Measurements from ENCODE around the gene TAS2R60. TPM values are rescaled to one million over a fixed set of nuclear protein-coding genes. Genes with fewer than 3 reads are reported as not detected.
A peak's percentile ranks its signal among the peaks of the same experiment; 100 is the strongest.

The TAS2R60 gene
- total and polyA plus RNA-seq, 9 of the 15 experiments (the other 6 are each of a cell fraction or from before 2014, with no cell fraction given) = 0.08 TPM; not detected in 8

DNA sequence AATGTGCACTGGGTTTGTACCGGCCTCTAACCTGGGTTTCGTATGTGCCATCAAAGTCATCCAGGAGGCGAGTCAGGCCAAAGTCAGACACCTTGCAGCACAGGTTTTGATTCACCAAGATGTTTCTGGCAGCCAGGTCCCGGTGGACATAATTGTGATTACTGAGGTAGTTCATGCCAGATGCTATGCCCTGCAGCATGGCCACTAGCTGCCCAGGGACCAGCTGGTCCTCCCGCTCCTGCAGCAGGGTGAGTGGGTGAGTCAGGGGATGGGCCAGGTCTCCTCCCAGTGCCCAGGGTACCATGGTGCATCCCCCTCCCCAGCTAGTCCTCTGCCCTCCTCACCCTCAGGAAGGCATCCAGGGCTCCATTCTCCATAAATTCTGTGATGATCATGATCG lies 48.5 kb upstream of the TAS2R60 start (continued):
- TF ChIP-seq CTCF (IDR thresholded peaks at IDR 0.05 in 2 of 3, conservative IDR thresholded peaks at IDR 0.05 in 1 of 3; ENCODE audit: insufficient read depth in 2 of 3, low read depth in 1 of 3, low read length in 3 of 3) = no peak

GRCh38 chr7:143395187-143396149 lies 47.8 kb upstream of the TAS2R60 start:
- intact Hi-C loops (cut with micrococcal nuclease) = no loop called here
- Histone ChIP-seq H3K4me1 (replicated peaks in 1 of 2; ENCODE audit: control insufficient read depth in 2 of 2, insufficient read depth in 2 of 2, low read length in 2 of 2) (peaks cover 0 to 20% of the 10 kb centered on the region in 2 experiments; a peak in 2 of 5 replicates), H3K36me3 (ENCODE audit: control insufficient read depth, insufficient read depth, low read length) (peaks cover 13% of the 10 kb centered on the region; the same call in 1 of the 3 replicates), H3K79me2 (ENCODE audit: control insufficient read depth, insufficient read depth, low read length) (no peaks in the 10 kb centered on the region), H3K9me3 (replicated peaks; ENCODE audit: control insufficient read depth, insufficient read depth, low read depth, low read length) (no peaks in the 10 kb centered on the region), H4K20me1 (replicated peaks; ENCODE audit: control insufficient read depth, insufficient read depth, low read length) (peaks cover 25% of the 10 kb centered on the region), H3K27me3 (ENCODE audit: control insufficient read depth in 2 of 2, insufficient read depth in 2 of 2, low read length in 2 of 2) (peaks cover 38 to 68% of the 10 kb centered on the region in 2 experiments; a peak in 4 of 5 replicates), H2AFZ (ENCODE audit: low read depth, low read length) (no peak overlapping the region), H3K27ac (ENCODE audit: extremely low read depth, low read depth, low read length) (no peak overlapping the region), H3K4me2 (ENCODE audit: insufficient read depth, low read length) (no peak overlapping the region), H3K9me1 (ENCODE audit: control insufficient read depth, insufficient read depth, low read length) (peaks cover 3% of the 10 kb centered on the region), H3K4me3 (no peak overlapping the region), H3K9ac (ENCODE audit: insufficient read depth in 1 of 2, low read depth in 2 of 2, low read length in 2 of 2) (peak overlapping the region in 1 of 2 experiments; percentile 21; a peak in 1 of 4 replicates)
- FAIRE-seq = peak; percentile 72
- WGBS (ENCODE audit: insufficient coverage, low coverage, missing lambda C conversion rate) = 8% methylated on average over 21 of the region's 21 CpGs
- POLR2A ChIA-PET = interaction anchor here (0.8 to 9.7 kb wide), 5 partner anchors 7 to 11 kb away, joined by 3 to 131 read pairs (median 4); partner anchors contain the start of gene EPHA1
- in situ Hi-C loops (cut with MboI) = no loop called here
- ATAC-seq = peak; percentile 72
- no TSS peak for BruUV-seq (replicated peaks)
- CTCF ChIA-PET (ENCODE audit: low intra/inter-chr PET ratio) = interaction anchor here (1.4 kb wide), 1 partner anchor 342 kb away, joined by 4 read pairs; no protein-coding TSS in a partner anchor
- peak; percentile 50 to 64 (median 61) for DNase-seq (ENCODE audit: extremely low read depth in 1 of 4, low spot score in 3 of 4)
- TF ChIP-seq, protein P1, sequence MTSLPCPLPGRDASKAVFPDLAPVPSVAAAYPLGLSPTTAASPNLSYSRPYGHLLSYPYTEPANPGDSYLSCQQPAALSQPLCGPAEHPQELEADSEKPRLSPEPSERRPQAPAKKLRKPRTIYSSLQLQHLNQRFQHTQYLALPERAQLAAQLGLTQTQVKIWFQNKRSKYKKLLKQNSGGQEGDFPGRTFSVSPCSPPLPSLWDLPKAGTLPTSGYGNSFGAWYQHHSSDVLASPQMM (CRISPR knock-in tag; IDR thresholded peaks at IDR 0.05) = no peak
- 0 out of 2 replicates have a peak, but pooled peaks have one; percentile 35 for TF ChIP-seq FOXP1 (CRISPR knock-in tag; IDR thresholded peaks at IDR 0.05)
- TF ChIP-seq ARID3B (CRISPR knock-in tag; IDR thresholded peaks at IDR 0.05; ENCODE audit: borderline replicate concordance) = no peak
- no peak for TF ChIP-seq NFE2L1 (tag; IDR thresholded peaks at IDR 0.05; ENCODE audit: borderline replicate concordance, low read depth)
- TF ChIP-seq CTCF (IDR thresholded peaks at IDR 0.05 in 2 of 3, conservative IDR thresholded peaks at IDR 0.05 in 1 of 3; ENCODE audit: insufficient read depth in 2 of 3, low read depth in 1 of 3, low read length in 3 of 3) = peak; percentile 48 to 57 (median 52)
- no peak for TF ChIP-seq ZBTB1 (CRISPR knock-in tag; IDR thresholded peaks at IDR 0.05; ENCODE audit: borderline replicate concordance, low read depth)
- no peak for TF ChIP-seq POLR2G (IDR thresholded peaks at IDR 0.05; ENCODE audit: low read depth, low read length)
- TF ChIP-seq GTF2B (IDR thresholded peaks at IDR 0.05; ENCODE audit: extremely low read depth, insufficient read length) = no peak
